IMR-90 (cell line): Measurements from ENCODE around the gene EHBP1. TPM values are rescaled to one million over a fixed set of nuclear protein-coding genes. Genes with fewer than 3 reads are reported as not detected.

Experiments used
- ATAC-seq: fragments of 200-7000 bp; cut with Tn5 transposase; 2 replicates; pipeline ENCODE4 v1.9.1; 2020; ENCODE audit warnings: low read depth, mild to moderate bottlenecking, moderate library complexity
- BruUV-seq: library from RNA; stranded (reverse); fragments of 400-500 nt; replicated peaks from 2 replicates; lab custom pipeline; 2021; lab: Mats Ljungman, UMichigan
- CTCF ChIA-PET: fragments of 300-600 bp; formaldehyde crosslinking; extraction: SDS; loops from one replicate; lab custom pipeline; 2021; ENCODE audit warnings: antibody characterized with exemption; lab: Yijun Ruan, JAX
- POLR2A ChIA-PET: fragments of 300-600 bp; sonication (Branson Sonifier 250); formaldehyde crosslinking; loops from one replicate; lab custom pipeline; 2022; ENCODE audit warnings: antibody characterized with exemption; ENCODE audit not compliant: unreplicated experiment; lab: Charles Lee
- DNase-seq: peaks from one replicate; pipeline ENCODE4 v3.0.0; 2013
- H2AFZ ChIP-seq: replicated peaks from 2 replicates; pipeline ENCODE3; 2013; ENCODE audit warnings: low read length, mild to moderate bottlenecking; ENCODE audit not compliant: poor library complexity
- H2AK5ac ChIP-seq: 2 replicates; pipeline ENCODE4 v1.6.1; 2013; ENCODE audit warnings: low read depth, low read length, inconsistent platforms
- H2AK9ac ChIP-seq: replicated peaks from 2 replicates; pipeline ENCODE3; 2013; ENCODE audit warnings: mild to moderate bottlenecking, low read depth, low read length, moderate library complexity; ENCODE audit not compliant: poor library complexity
- H2BK120ac ChIP-seq: 2 replicates; pipeline ENCODE4 v1.6.1; 2013; ENCODE audit warnings: low read depth, low read length, inconsistent platforms
- H2BK15ac ChIP-seq: 3 replicates; pipeline ENCODE4 v1.6.1; 2013; ENCODE audit warnings: low read depth, low read length, inconsistent platforms
- H2BK20ac ChIP-seq: 2 replicates; pipeline ENCODE4 v1.6.1; 2013; ENCODE audit warnings: low read depth, mild to moderate bottlenecking, inconsistent platforms, low read length, moderate library complexity
- H2BK5ac ChIP-seq: 2 replicates; pipeline ENCODE4 v1.6.1; 2013; ENCODE audit warnings: mild to moderate bottlenecking, low read depth, low read length, inconsistent platforms; ENCODE audit not compliant: poor library complexity, severe bottlenecking
- H3K14ac ChIP-seq: replicated peaks from 2 replicates; pipeline ENCODE4 v1.6.1; 2013; ENCODE audit warnings: low read depth, low read length, inconsistent platforms
- H3K18ac ChIP-seq: 2 replicates; pipeline ENCODE4 v1.6.1; 2013; ENCODE audit warnings: low read depth, low read length, control low read depth
- H3K23ac ChIP-seq: 2 replicates; pipeline ENCODE4 v1.6.1; 2013; ENCODE audit warnings: low read depth, low read length, inconsistent platforms
- H3K27ac ChIP-seq: 2 replicates; pipeline ENCODE4 v1.5.1; 2013; ENCODE audit warnings: mild to moderate bottlenecking, control low read depth, low read length; ENCODE audit not compliant: insufficient read depth
- H3K27me3 ChIP-seq: 2 replicates; pipeline ENCODE4 v1.6.1; 2013; ENCODE audit warnings: low read length; ENCODE audit not compliant: control insufficient read depth, insufficient read depth
- H3K36me3 ChIP-seq: 2 replicates; pipeline ENCODE4 v1.6.1; 2013; ENCODE audit warnings: low read length, mixed read lengths; ENCODE audit not compliant: control insufficient read depth, insufficient read depth
- H3K4ac ChIP-seq: 2 replicates; pipeline ENCODE4 v1.6.1; 2013; ENCODE audit warnings: low read depth, low read length, inconsistent platforms
- H3K4me1 ChIP-seq: 2 replicates; pipeline ENCODE4 v1.6.1; 2013; ENCODE audit warnings: low read length, mixed read lengths; ENCODE audit not compliant: control insufficient read depth, insufficient read depth
- H3K4me2 ChIP-seq: 2 replicates; pipeline ENCODE4 v1.6.1; 2013; ENCODE audit warnings: low read depth, mild to moderate bottlenecking, control low read depth, low read length, moderate library complexity
- H3K4me3 ChIP-seq: 2 replicates; pipeline ENCODE4 v1.5.1; 2013; ENCODE audit warnings: low read depth, mild to moderate bottlenecking, control low read depth, low read length, moderate library complexity; ENCODE audit not compliant: insufficient read depth
- H3K56ac ChIP-seq: 2 replicates; pipeline ENCODE4 v1.6.1; 2013; ENCODE audit warnings: low read length, inconsistent platforms; ENCODE audit not compliant: insufficient read depth; ENCODE audit errors: extremely low read depth
- H3K79me1 ChIP-seq, 2 experiments: 2 replicates each; pipeline ENCODE4 v1.6.1; 2013; ENCODE audit warnings: low read length in 2 of 2, inconsistent platforms in 1 of 2, low read depth in 1 of 2
- H3K9ac ChIP-seq: 2 replicates; pipeline ENCODE4 v1.6.1; 2013; ENCODE audit warnings: low read depth, low read length, control low read depth
- H3K9me1 ChIP-seq: 2 replicates; pipeline ENCODE4 v1.6.1; 2013; ENCODE audit warnings: low read length, inconsistent platforms; ENCODE audit not compliant: insufficient read depth
- H3K9me3 ChIP-seq: 2 replicates; pipeline ENCODE4 v1.6.1; 2013; ENCODE audit warnings: low read length; ENCODE audit not compliant: control insufficient read depth, insufficient read depth
- H4K20me1 ChIP-seq: 2 replicates; pipeline ENCODE4 v1.6.1; 2013; ENCODE audit warnings: low read length, inconsistent platforms; ENCODE audit not compliant: insufficient read depth
- H4K5ac ChIP-seq: 2 replicates; pipeline ENCODE4 v1.6.1; 2013; ENCODE audit warnings: mild to moderate bottlenecking, low read depth, low read length, control low read depth
- H4K8ac ChIP-seq, 2 experiments: 2 replicates each; pipeline ENCODE4 v1.6.1; 2013; ENCODE audit warnings: low read depth in 2 of 2, low read length in 2 of 2, control low read depth in 1 of 2, inconsistent platforms in 1 of 2
- H4K91ac ChIP-seq: 2 replicates; pipeline ENCODE4 v1.6.1; 2013; ENCODE audit warnings: low read depth, low read length, inconsistent platforms; ENCODE audit not compliant: insufficient read depth
- BHLHE40 ChIP-seq: fragments of 150-350 bp; IDR thresholded peaks from 2 replicates; pipeline ENCODE4 v1.6.1; 2016; ENCODE audit warnings: mild to moderate bottlenecking, low read depth, low read length
- CHD1 ChIP-seq: IDR thresholded peaks from 2 replicates; pipeline ENCODE4 v1.6.1; 2012; ENCODE audit warnings: low read depth, low read length, improper control_type of control experiment
- MAZ ChIP-seq: IDR thresholded peaks from 2 replicates; pipeline ENCODE4 v1.6.1; 2012; ENCODE audit warnings: low read depth, mild to moderate bottlenecking, low read length, improper control_type of control experiment, moderate library complexity, borderline replicate concordance
- MXI1 ChIP-seq: IDR thresholded peaks from 2 replicates; pipeline ENCODE4 v1.6.1; 2012; ENCODE audit warnings: low read depth, mild to moderate bottlenecking, low read length, moderate library complexity, borderline replicate concordance
- RCOR1 ChIP-seq: IDR thresholded peaks from 2 replicates; pipeline ENCODE4 v1.6.1; 2012; ENCODE audit warnings: mild to moderate bottlenecking, low read length, improper control_type of control experiment; ENCODE audit not compliant: insufficient replicate concordance
- RFX5 ChIP-seq: IDR thresholded peaks from 2 replicates; pipeline ENCODE4 v1.8.0; 2012; ENCODE audit warnings: low read depth, mild to moderate bottlenecking, low read length, moderate library complexity
- SMC3 ChIP-seq: fragments of 150-350 bp; IDR thresholded peaks from 2 replicates; pipeline ENCODE4 v1.6.1; 2016; ENCODE audit warnings: low read depth, mild to moderate bottlenecking, antibody characterized with exemption, low read length, moderate library complexity
- WGBS, 2 experiments: methylation state at CpG; one replicate each; pipeline versions ENCODE4 v1.1.5 to v1.1.7; 2013; ENCODE audit warnings: missing lambda C conversion rate in 2 of 2; ENCODE audit not compliant: insufficient read length in 1 of 2; ENCODE audit errors: extremely low coverage in 2 of 2; 5-methylcytosine and 5-hydroxymethylcytosine counted together
- dilution Hi-C: fragments of 300-500 bp; cut with HindIII; formaldehyde crosslinking; loops from one replicate; pipeline ENCODE4 v1.14.3; 2018; ENCODE audit warnings: low sequenced_read_pairs; ENCODE audit not compliant: unreplicated experiment
- in situ Hi-C: fragments of 300-500 bp; cut with MboI; formaldehyde crosslinking; loops from 3 replicates; pipeline ENCODE4 v1.14.3; 2019; ENCODE audit warnings: low sequenced_read_pairs, inconsistent platforms, mixed read lengths
- intact Hi-C: fragments of 100-400 bp; cut with micrococcal nuclease; formaldehyde crosslinking; loops from 2 replicates; pipeline ENCODE4 v1.10.0; 2022
- polyA plus RNA-seq, 3 experiments: library from polyadenylated mRNA; depleted of rRNA; stranded (reverse); fragments of >200 nt; gene quantifications; 2 replicates each; pipeline ENCODE4 v1.2.3, GENCODE V29; 2012; ENCODE audit warnings: low replicate concordance in 1 of 3
- total RNA-seq: library from RNA; depleted of rRNA; stranded (reverse); fragments of >200 nt; gene quantifications from 2 replicates; pipeline ENCODE4 v1.2.3, GENCODE V29; 2012
- TF ChIP-seq, protein P1 (sequence below): fragments of 150-350 bp; IDR thresholded peaks from 2 replicates; pipeline ENCODE4 v1.6.1; 2017; ENCODE audit warnings: mild to moderate bottlenecking, antibody characterized with exemption, low read length, low read depth
- TF ChIP-seq, protein P2 (sequence below): conservative IDR thresholded peaks from 2 replicates; pipeline ENCODE4 v1.5.1; 2012; ENCODE audit warnings: mild to moderate bottlenecking, low read depth, low read length, improper control_type of control experiment

Gene EHBP1
- total and polyA plus RNA-seq, 2 of the 4 experiments (the other 2 are of a cell fraction): 28.3 to 44.4 TPM

DNA sequence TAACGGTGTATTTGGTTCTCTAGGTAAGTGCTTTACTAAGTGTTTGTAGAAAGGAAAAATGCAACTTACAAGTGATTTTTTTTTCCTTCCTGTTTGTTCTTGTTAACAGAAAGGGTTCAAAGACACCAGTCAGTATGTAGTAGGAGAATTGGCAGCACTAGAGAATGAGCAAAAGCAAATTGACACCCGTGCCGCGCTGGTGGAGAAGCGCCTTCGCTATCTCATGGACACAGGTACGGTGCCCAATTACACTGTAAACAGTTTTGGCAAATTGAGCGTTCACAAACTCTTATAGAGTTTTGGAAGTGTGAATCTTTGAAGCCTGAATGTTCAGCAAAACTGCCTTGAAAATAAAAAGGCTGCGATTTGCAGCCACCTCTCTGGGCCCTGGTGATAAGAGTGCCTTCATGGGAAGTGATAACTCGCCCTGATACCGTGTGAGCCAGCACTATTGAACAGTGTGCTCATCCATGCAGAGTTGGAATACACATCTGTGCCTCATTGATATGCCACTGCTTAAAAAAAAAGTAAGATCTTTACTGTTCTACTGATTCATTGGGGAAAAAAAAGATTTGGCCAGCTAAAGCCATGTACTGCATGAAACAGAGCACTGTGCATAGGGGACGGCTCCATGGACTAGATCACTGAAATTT lies 291.1 kb downstream of the EHBP1 start:
- WGBS, 2 experiments: 67% methylated on average over 1 of the region's 12 CpGs; no CpG with 5 or more reads in 1 of the 2 experiments
- ChIA-PET CTCF (no interaction called here), POLR2A (no interaction called here)
- no peaks in the 10 kb centered on the region for H3K4me1 ChIP-seq
- H4K5ac ChIP-seq: no peak overlapping the region
- no peak overlapping the region for H4K8ac ChIP-seq
- H3K9me3 ChIP-seq: no peaks in the 10 kb centered on the region
- H3K4me2 ChIP-seq: no peak overlapping the region
- no peak overlapping the region for H4K91ac ChIP-seq
- no peak overlapping the region for H2AK5ac ChIP-seq
- no peak overlapping the region for H3K4ac ChIP-seq
- ATAC-seq (no peak), DNase-seq (no peak)
- no peak overlapping the region for H2BK15ac ChIP-seq
- dilution Hi-C loops (no loop called here), in situ Hi-C loops (no loop called here), intact Hi-C loops (no loop called here)
- no peak overlapping the region for H3K18ac ChIP-seq
- H3K79me1 ChIP-seq: no peaks in the 10 kb centered on the region; a peak in 1 of 4 replicates
- no peak overlapping the region for H2AFZ ChIP-seq
- no peak overlapping the region for H3K23ac ChIP-seq
- H3K27me3 ChIP-seq: no peaks in the 10 kb centered on the region
- peaks cover 2% of the 10 kb centered on the region for H3K36me3 ChIP-seq
- H2AK9ac ChIP-seq: no peak overlapping the region
- H3K4me3 ChIP-seq: no peak overlapping the region
- H3K9me1 ChIP-seq: no peaks in the 10 kb centered on the region
- BruUV-seq: no TSS peak
- no peak overlapping the region for H2BK20ac ChIP-seq
- no peaks in the 10 kb centered on the region for H4K20me1 ChIP-seq
- no peak overlapping the region for H3K14ac ChIP-seq
- no peak for TF ChIP-seq MAZ
- TF ChIP-seq, protein P1, sequence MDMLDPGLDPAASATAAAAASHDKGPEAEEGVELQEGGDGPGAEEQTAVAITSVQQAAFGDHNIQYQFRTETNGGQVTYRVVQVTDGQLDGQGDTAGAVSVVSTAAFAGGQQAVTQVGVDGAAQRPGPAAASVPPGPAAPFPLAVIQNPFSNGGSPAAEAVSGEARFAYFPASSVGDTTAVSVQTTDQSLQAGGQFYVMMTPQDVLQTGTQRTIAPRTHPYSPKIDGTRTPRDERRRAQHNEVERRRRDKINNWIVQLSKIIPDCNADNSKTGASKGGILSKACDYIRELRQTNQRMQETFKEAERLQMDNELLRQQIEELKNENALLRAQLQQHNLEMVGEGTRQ: no peak
- TF ChIP-seq, protein P2, sequence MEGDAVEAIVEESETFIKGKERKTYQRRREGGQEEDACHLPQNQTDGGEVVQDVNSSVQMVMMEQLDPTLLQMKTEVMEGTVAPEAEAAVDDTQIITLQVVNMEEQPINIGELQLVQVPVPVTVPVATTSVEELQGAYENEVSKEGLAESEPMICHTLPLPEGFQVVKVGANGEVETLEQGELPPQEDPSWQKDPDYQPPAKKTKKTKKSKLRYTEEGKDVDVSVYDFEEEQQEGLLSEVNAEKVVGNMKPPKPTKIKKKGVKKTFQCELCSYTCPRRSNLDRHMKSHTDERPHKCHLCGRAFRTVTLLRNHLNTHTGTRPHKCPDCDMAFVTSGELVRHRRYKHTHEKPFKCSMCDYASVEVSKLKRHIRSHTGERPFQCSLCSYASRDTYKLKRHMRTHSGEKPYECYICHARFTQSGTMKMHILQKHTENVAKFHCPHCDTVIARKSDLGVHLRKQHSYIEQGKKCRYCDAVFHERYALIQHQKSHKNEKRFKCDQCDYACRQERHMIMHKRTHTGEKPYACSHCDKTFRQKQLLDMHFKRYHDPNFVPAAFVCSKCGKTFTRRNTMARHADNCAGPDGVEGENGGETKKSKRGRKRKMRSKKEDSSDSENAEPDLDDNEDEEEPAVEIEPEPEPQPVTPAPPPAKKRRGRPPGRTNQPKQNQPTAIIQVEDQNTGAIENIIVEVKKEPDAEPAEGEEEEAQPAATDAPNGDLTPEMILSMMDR: no peak
- TF ChIP-seq CHD1: no peak
- no peak for TF ChIP-seq MXI1
- TF ChIP-seq RFX5: no peak
- TF ChIP-seq BHLHE40: no peak
- no peak for TF ChIP-seq RCOR1
- no peak for TF ChIP-seq SMC3
- H2BK120ac ChIP-seq: no peak overlapping the region
- H3K9ac ChIP-seq: no peak overlapping the region
- H3K27ac ChIP-seq: no peak overlapping the region
- no peak overlapping the region for H3K56ac ChIP-seq
- no peak overlapping the region for H2BK5ac ChIP-seq
